ENCODE results near the gene KMT5B. TPM values are rescaled to one million over a fixed set of nuclear protein-coding genes. Genes with fewer than 3 reads are reported as not detected.

KMT5B gene
- total RNA-seq, 1 experiment from 2014 or later: 35.1 TPM

GRCh38 chr11:68260484-68260883 is 47.4 kb upstream of the KMT5B start:
- DNase-seq (ENCODE audit: low read depth, low spot score): no peak
- peaks cover 3 to 17% of the 10 kb centered on the region in 2 experiments; a peak in 3 of 4 replicates for H3K4me1 ChIP-seq (ENCODE audit: control insufficient read depth in 1 of 2, insufficient read depth in 2 of 2, low read length in 2 of 2)
- H3K4me3 ChIP-seq (replicated peaks in 1 of 2; ENCODE audit: low read depth in 1 of 2, low read length in 2 of 2): no peak overlapping the region
- no peak overlapping the region for H2AFZ ChIP-seq (ENCODE audit: low read depth, low read length, poor library complexity, severe bottlenecking)
- H3K9ac ChIP-seq (ENCODE audit: low read length): no peak overlapping the region
- H3K9me2 ChIP-seq (ENCODE audit: insufficient read depth): no peaks in the 10 kb centered on the region
- ChIA-PET CTCF (interaction anchor here (0.9 to 2.2 kb wide), 2 partner anchors 11 to 38 kb away, joined by 4 to 13 read pairs; partner anchors contain the start of gene C11orf24), POLR2A (no interaction called here), RAD21 (ENCODE audit: low non-redundant PET in 1 of 2, low total read pairs in 2 of 2, uncharacterized antibody in 2 of 2, unreplicated experiment in 2 of 2) (no interaction called here)
- no peaks in the 10 kb centered on the region; the same call in 1 of the 2 replicates for H3K79me2 ChIP-seq (ENCODE audit: insufficient read depth, low read length)
- no TSS peak for BruUV-seq (replicated peaks)
- H3K4me2 ChIP-seq (ENCODE audit: low read length): no peak overlapping the region
- TF ChIP-seq YY1 (IDR thresholded peaks at IDR 0.05; ENCODE audit: extremely low read depth, insufficient replicate concordance, low read depth, low read length) (no peak), EGR1 (IDR thresholded peaks at IDR 0.05; ENCODE audit: low read depth) (no peak), POLR2A (IDR thresholded peaks at IDR 0.05; ENCODE audit: borderline replicate concordance, extremely low read depth, insufficient read depth, insufficient read length) (no peak), CBX3 (IDR thresholded peaks at IDR 0.05; ENCODE audit: low read depth) (no peak), EZH2 (IDR thresholded peaks at IDR 0.05) (no peak), FOSL1 (IDR thresholded peaks at IDR 0.05; ENCODE audit: low read depth) (no peak), ELF1 (IDR thresholded peaks at IDR 0.05; ENCODE audit: borderline replicate concordance, low read depth) (no peak), POLR2AphosphoS5 (IDR thresholded peaks at IDR 0.05; ENCODE audit: low read depth, low read length) (no peak; the same call in none of the 2 replicates), SIN3A (IDR thresholded peaks at IDR 0.05; ENCODE audit: low read depth) (no peak), CEBPB (IDR thresholded peaks at IDR 0.05; ENCODE audit: low read depth) (no peak), TCF7L2 (IDR thresholded peaks at IDR 0.05; ENCODE audit: borderline replicate concordance, extremely low read depth, insufficient read depth, insufficient read length) (no peak)
- no peaks in the 10 kb centered on the region for H3K27me3 ChIP-seq (ENCODE audit: insufficient read depth, low read length)
- peaks cover 7 to 37% of the 10 kb centered on the region in 2 experiments; a peak in 3 of 4 replicates for H3K36me3 ChIP-seq (ENCODE audit: control insufficient read depth in 1 of 2, insufficient read depth in 2 of 2, low read length in 2 of 2)
- H4K20me1 ChIP-seq (ENCODE audit: insufficient read depth): no peaks in the 10 kb centered on the region
- intact Hi-C loops (cut with micrococcal nuclease): no loop called here
- no peak for ATAC-seq
- no peaks in the 10 kb centered on the region for H3K9me3 ChIP-seq (ENCODE audit: control insufficient read depth in 1 of 2, insufficient read depth in 1 of 2, low read depth in 1 of 2, low read length in 2 of 2)
- H3K27ac ChIP-seq (ENCODE audit: low read depth, low read length): no peak overlapping the region

Data from HCT116 (cell line).